H1 (cell line): ENCODE data around the gene HFM1. TPM values are rescaled to one million over a fixed set of nuclear protein-coding genes. Genes with fewer than 3 reads are reported as not detected.

Source experiments
- CTCF ChIA-PET: fragments of 300-600 bp; sonication (Branson Sonifier 250); formaldehyde crosslinking; loops from one replicate; lab custom pipeline; 2021; ENCODE audit not compliant: partially characterized antibody; lab: Charles Lee
- POLR2A ChIA-PET: fragments of 300-600 bp; sonication (Branson Sonifier 250); formaldehyde crosslinking; loops from one replicate; lab custom pipeline; 2021; ENCODE audit warnings: inconsistent platforms; ENCODE audit not compliant: partially characterized antibody; lab: Charles Lee
- DNase-seq, 2 experiments: peaks; one replicate each; pipeline versions ENCODE4 v3.0.0 to v3.0.0-alpha.2; 2010 to 2022; ENCODE audit warnings: low spot score in 2 of 2, low read depth in 1 of 2, mixed read lengths in 1 of 2
- FAIRE-seq: peaks from 2 replicates; lab custom pipeline; 2011; peaks lifted over from hg19 to GRCh38; lab: Jason Lieb, UNC
- H2AFZ ChIP-seq: 2 replicates; pipeline ENCODE4 v1.8.1; 2012; ENCODE audit warnings: low read length, inconsistent platforms
- H2AK5ac ChIP-seq: 2 replicates; pipeline ENCODE4 v1.6.1; 2013; ENCODE audit warnings: low read depth, low read length
- H2BK120ac ChIP-seq: replicated peaks from 2 replicates; pipeline ENCODE3; 2013; ENCODE audit warnings: low read depth, low read length, inconsistent platforms
- H2BK12ac ChIP-seq: 2 replicates; pipeline ENCODE4 v1.6.1; 2013; ENCODE audit warnings: low read depth, low read length
- H2BK15ac ChIP-seq: 2 replicates; pipeline ENCODE4 v1.6.1; 2013; ENCODE audit warnings: low read length
- H2BK20ac ChIP-seq: 2 replicates; pipeline ENCODE4 v1.6.1; 2013; ENCODE audit warnings: low read length
- H2BK5ac ChIP-seq: 2 replicates; pipeline ENCODE4 v1.6.1; 2013; ENCODE audit warnings: low read depth, low read length
- H3K14ac ChIP-seq: 2 replicates; pipeline ENCODE4 v1.6.1; 2013; ENCODE audit warnings: inconsistent platforms; ENCODE audit not compliant: insufficient read length
- H3K18ac ChIP-seq: 2 replicates; pipeline ENCODE4 v1.6.1; 2013; ENCODE audit warnings: low read length; ENCODE audit errors: extremely low read depth
- H3K23ac ChIP-seq: 2 replicates; pipeline ENCODE4 v1.6.1; 2013; ENCODE audit warnings: inconsistent platforms; ENCODE audit not compliant: insufficient read length
- H3K23me2 ChIP-seq: 2 replicates; pipeline ENCODE4 v1.6.1; 2013; ENCODE audit warnings: low read depth, low read length
- H3K27ac ChIP-seq: 2 replicates; pipeline ENCODE4 v1.6.1; 2011; ENCODE audit warnings: low read depth, low read length, inconsistent platforms
- H3K27me3 ChIP-seq, 4 experiments: replicated peaks in 1 of 4; 1 replicate in 1 of 4; 2 replicates in 3 of 4; pipeline versions ENCODE4 v1.6.1 to v1.8.1; 2011 to 2013; ENCODE audit warnings: low read length in 3 of 4, mild to moderate bottlenecking in 3 of 4, inconsistent platforms in 2 of 4, mixed read lengths in 2 of 4, moderate library complexity in 1 of 4; ENCODE audit not compliant: control insufficient read depth in 3 of 4, insufficient read depth in 3 of 4; ENCODE audit errors: extremely low read depth in 1 of 4
- H3K36me3 ChIP-seq, 4 experiments: 2 replicates each; pipeline versions ENCODE4 v1.6.1 to v1.8.1; 2011 to 2013; ENCODE audit warnings: mild to moderate bottlenecking in 4 of 4, low read length in 3 of 4, moderate library complexity in 2 of 4, control low read depth in 1 of 4, inconsistent platforms in 1 of 4; ENCODE audit not compliant: insufficient read depth in 4 of 4, control insufficient read depth in 2 of 4
- H3K4ac ChIP-seq: replicated peaks from 2 replicates; pipeline ENCODE3; 2013; ENCODE audit warnings: low read length, low read depth, mixed read lengths, inconsistent platforms; ENCODE audit not compliant: insufficient read length
- H3K4me1 ChIP-seq, 4 experiments: replicated peaks in 1 of 4; 1 replicate in 1 of 4; 2 replicates in 3 of 4; pipeline versions ENCODE4 v1.6.1 to v1.8.1; 2011 to 2013; ENCODE audit warnings: low read length in 3 of 4, inconsistent platforms in 2 of 4, mixed read lengths in 1 of 4; ENCODE audit not compliant: insufficient read depth in 4 of 4, control insufficient read depth in 3 of 4
- H3K4me2 ChIP-seq, 2 experiments: 2 replicates each; pipeline versions ENCODE4 v1.6.1 to v1.8.1; 2011 to 2013; ENCODE audit warnings: low read depth in 2 of 2, low read length in 2 of 2, control low read depth in 1 of 2, inconsistent platforms in 1 of 2, mild to moderate bottlenecking in 1 of 2; ENCODE audit not compliant: insufficient read depth in 1 of 2
- H3K4me3 ChIP-seq, 4 experiments: fragments of 200-600, 300-600 bp in 1 of 4; sonication (generic), shearing (Covaris generic), sonication (Bioruptor Twin) in 1 of 4; 2 replicates each; pipeline versions ENCODE4 v1.5.1 to v1.8.1; 2011 to 2016; ENCODE audit warnings: low read length in 4 of 4, low read depth in 3 of 4, control low read depth in 2 of 4, inconsistent platforms in 2 of 4, mild to moderate bottlenecking in 2 of 4, mixed read lengths in 1 of 4, moderate library complexity in 1 of 4; ENCODE audit not compliant: insufficient read depth in 2 of 4; ENCODE audit errors: extremely low read depth in 1 of 4
- H3K56ac ChIP-seq: replicated peaks from 2 replicates; pipeline ENCODE3; 2013; ENCODE audit warnings: low read depth, mild to moderate bottlenecking, mixed read lengths, low read length, inconsistent platforms; ENCODE audit not compliant: insufficient read length
- H3K79me1 ChIP-seq: 2 replicates; pipeline ENCODE4 v1.6.1; 2013; ENCODE audit warnings: low read depth, low read length, control low read depth
- H3K79me2 ChIP-seq, 2 experiments: 2 replicates each; pipeline versions ENCODE4 v1.6.1 to v1.8.1; 2012 to 2013; ENCODE audit warnings: low read length in 2 of 2, mild to moderate bottlenecking in 2 of 2, inconsistent platforms in 1 of 2; ENCODE audit not compliant: insufficient read depth in 2 of 2, control insufficient read depth in 1 of 2
- H3K9ac ChIP-seq, 4 experiments: replicated peaks in 1 of 4; 1 replicate in 1 of 4; 2 replicates in 3 of 4; pipeline versions ENCODE4 v1.6.1 to v1.8.1; 2011 to 2013; ENCODE audit warnings: low read depth in 3 of 4, low read length in 3 of 4, control low read depth in 2 of 4, mild to moderate bottlenecking in 2 of 4, moderate library complexity in 2 of 4, inconsistent platforms in 1 of 4; ENCODE audit errors: extremely low read depth in 1 of 4
- H3K9me3 ChIP-seq, 2 experiments: 2 replicates each; pipeline versions ENCODE4 v1.6.1 to v1.8.1; 2012 to 2013; ENCODE audit warnings: mild to moderate bottlenecking in 2 of 2, moderate library complexity in 2 of 2, control low read depth in 1 of 2, inconsistent platforms in 1 of 2, low read depth in 1 of 2, low read length in 1 of 2, mixed read lengths in 1 of 2; ENCODE audit not compliant: insufficient read depth in 2 of 2
- H4K20me1 ChIP-seq, 2 experiments: replicated peaks in 1 of 2; 2 replicates each; pipeline versions ENCODE3 to v1.8.1; 2011 to 2013; ENCODE audit warnings: inconsistent platforms in 2 of 2, low read length in 2 of 2, mild to moderate bottlenecking in 1 of 2; ENCODE audit not compliant: insufficient read depth in 2 of 2, control insufficient read depth in 1 of 2
- H4K5ac ChIP-seq: 2 replicates; pipeline ENCODE4 v1.6.1; 2013; ENCODE audit warnings: low read length, low read depth, mixed read lengths, inconsistent platforms; ENCODE audit not compliant: insufficient read length
- H4K8ac ChIP-seq: 2 replicates; pipeline ENCODE4 v1.8.0; 2013; ENCODE audit warnings: mild to moderate bottlenecking, moderate library complexity, low read length, inconsistent platforms; ENCODE audit not compliant: insufficient read depth; ENCODE audit errors: extremely low read depth
- H4K91ac ChIP-seq: replicated peaks from 2 replicates; pipeline ENCODE3; 2013; ENCODE audit warnings: low read length, mixed read lengths, inconsistent platforms; ENCODE audit not compliant: insufficient read length
- ASH2L ChIP-seq: fragments of 200-600, 300-600 bp; sonication (generic); IDR thresholded peaks from one replicate; pipeline ENCODE4 v1.7.1; 2017; ENCODE audit warnings: low read length
- CREB1 ChIP-seq: IDR thresholded peaks from 2 replicates; pipeline ENCODE4 v1.6.1; 2012; ENCODE audit warnings: inconsistent platforms
- KDM4A ChIP-seq: IDR thresholded peaks from one replicate; pipeline ENCODE4 v1.7.1; 2012; ENCODE audit warnings: low read depth, mild to moderate bottlenecking, moderate library complexity, low read length, inconsistent platforms; ENCODE audit not compliant: severe bottlenecking
- RFX5 ChIP-seq: IDR thresholded peaks from 2 replicates; pipeline ENCODE4 v1.6.1; 2011; ENCODE audit warnings: low read depth, low read length, improper control_type of control experiment, borderline replicate concordance
- SAP30 ChIP-seq: fragments of 300-600 bp; sonication (generic); IDR thresholded peaks from 2 replicates; pipeline ENCODE4 v1.7.1; 2012; ENCODE audit warnings: low read length, moderate library complexity, mild to moderate bottlenecking, inconsistent platforms; ENCODE audit not compliant: insufficient read depth, insufficient replicate concordance
- SIRT6 ChIP-seq: IDR thresholded peaks from one replicate; pipeline ENCODE4 v1.7.1; 2012; ENCODE audit warnings: low read length, inconsistent platforms
- SIX5 ChIP-seq: IDR thresholded peaks from 2 replicates; pipeline ENCODE4 v1.6.1; 2011; ENCODE audit warnings: mild to moderate bottlenecking, low read depth, low read length
- SRF ChIP-seq: IDR thresholded peaks from 2 replicates; pipeline ENCODE4 v1.6.1; 2011; ENCODE audit warnings: mild to moderate bottlenecking, low read depth, low read length, moderate library complexity
- WGBS, 2 experiments: shearing (Covaris generic) in 1 of 2; methylation state at CpG; one replicate each; pipeline versions ENCODE4 v1.1.6 to v1.1.7; 2013 to 2015; ENCODE audit warnings: low lambda C conversion rate in 2 of 2, mixed read lengths in 2 of 2, inconsistent platforms in 1 of 2, low coverage in 1 of 2, missing lambda C conversion rate in 1 of 2; ENCODE audit not compliant: insufficient replicate concordance in 2 of 2, insufficient coverage in 1 of 2, insufficient read length in 1 of 2; ENCODE audit errors: extremely low coverage in 1 of 2, missing lambda C conversion rate in 1 of 2; 5-methylcytosine and 5-hydroxymethylcytosine counted together
- polyA plus RNA-seq, 7 experiments: library from polyadenylated mRNA; depleted of rRNA in 3 of 7; stranded (reverse) in 5 of 7; unstranded in 2 of 7; fragments of >200 nt in 5 of 7; fragments of 200-250 nt in 2 of 7; gene quantifications; 1 replicate in 5 of 7; 2 replicates in 1 of 7; 4 replicates in 1 of 7; pipeline versions ENCODE4 v1.2.1 to v1.2.3, GENCODE V29; 2011 to 2013; ENCODE audit warnings: missing spikeins in 2 of 7, mixed read lengths in 2 of 7
- total RNA-seq: library from RNA; stranded (reverse); fragmentation: NEBNext Ultra II Directional; extraction: Animal tissue kit (Norgen Biotek cat#: 25700); gene quantifications from 2 replicates; pipeline ENCODE4 v1.2.1, GENCODE V29; 2021

Gene HFM1
- total and polyA plus RNA-seq, 2 of the 8 experiments (the other 6 are each of a cell fraction or from before 2014, with no cell fraction given) = 0.23 to 1.2 TPM

DNA sequence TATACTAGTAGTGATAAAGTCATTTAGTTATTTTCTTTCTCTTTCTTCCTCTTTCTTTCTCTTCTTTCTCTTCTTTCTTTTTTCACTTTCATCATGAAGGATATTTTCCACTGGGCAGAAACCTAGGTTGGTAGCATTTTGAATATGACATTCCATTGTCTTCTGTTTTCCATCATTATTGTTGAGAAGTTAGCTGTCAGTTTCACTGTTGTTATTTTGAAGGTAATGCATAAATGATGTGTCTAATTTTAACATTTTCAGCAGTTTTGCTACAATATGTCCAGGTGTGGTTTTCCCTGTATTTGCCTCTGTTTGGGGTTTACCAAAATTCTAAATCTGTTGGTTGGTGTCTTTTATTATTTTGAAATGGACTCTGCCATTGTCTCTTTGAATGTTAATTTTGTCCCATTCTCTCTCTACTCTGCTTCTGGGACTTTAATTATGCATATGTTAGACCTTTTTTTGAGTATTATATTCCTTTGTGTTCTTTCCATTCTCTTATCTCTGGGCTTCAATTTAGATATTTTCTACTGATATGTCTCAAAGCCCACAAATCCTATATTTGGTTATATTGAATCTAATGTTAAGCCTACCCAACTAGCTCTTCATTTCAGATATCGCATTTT, 96.7 kb downstream of the HFM1 start:
- CTCF ChIA-PET = no interaction called here
- Histone ChIP-seq H2BK12ac (no peak overlapping the region), H3K56ac (no peak overlapping the region), H3K9ac (no peak overlapping the region), H2BK120ac (no peak overlapping the region), H3K79me2 (no peaks in the 10 kb centered on the region), H3K27me3 (no peaks in the 10 kb centered on the region), H3K36me3 (no peaks in the 10 kb centered on the region), H3K9me3 (peaks cover 7 to 12% of the 10 kb centered on the region in 2 experiments)
- no peak for DNase-seq
- 100% methylated on average over 1 of the region's 1 CpG; no CpG with 5 or more reads in 1 of the 2 experiments for WGBS, 2 experiments
- FAIRE-seq = no peak
- no peak for TF ChIP-seq RFX5
- TF ChIP-seq KDM4A = no peak
- TF ChIP-seq SRF = no peak
- no peak for TF ChIP-seq ASH2L
- no peak for TF ChIP-seq SIX5
- no peak for TF ChIP-seq SIRT6
- TF ChIP-seq SAP30 = no peak
- no peak for TF ChIP-seq CREB1
- TF ChIP-seq, all 59 proteins: peak for 0
- no peak overlapping the region for H3K4me2 ChIP-seq
- H4K5ac ChIP-seq = no peak overlapping the region
- no peaks in the 10 kb centered on the region for H3K4me1 ChIP-seq
- H3K79me1 ChIP-seq = no peaks in the 10 kb centered on the region
- H3K18ac ChIP-seq = no peak overlapping the region
- H3K23me2 ChIP-seq = no peaks in the 10 kb centered on the region
- H2AK5ac ChIP-seq = no peak overlapping the region
- no peak overlapping the region for H2BK5ac ChIP-seq
- no peak overlapping the region for H3K4ac ChIP-seq
- H3K4me3 ChIP-seq = no peak overlapping the region
- H2BK20ac ChIP-seq = no peak overlapping the region
- no peak overlapping the region for H4K8ac ChIP-seq
- no peak overlapping the region for H2BK15ac ChIP-seq
- POLR2A ChIA-PET = no interaction called here
- H4K20me1 ChIP-seq = no peaks in the 10 kb centered on the region
- no peak overlapping the region for H2AFZ ChIP-seq
- no peak overlapping the region for H4K91ac ChIP-seq
- H3K27ac ChIP-seq = no peak overlapping the region
- H3K23ac ChIP-seq = no peak overlapping the region
- no peak overlapping the region for H3K14ac ChIP-seq
